Astrocyte (in vitro differentiated cells and primary cell): Measurements from ENCODE around the gene SV2C.

Experiments
- EZH2 ChIP-seq: IDR thresholded peaks from 2 replicates; pipeline ENCODE4 v1.6.1; 2012; ENCODE audit warnings: mild to moderate bottlenecking, low read length, inconsistent platforms; ENCODE audit not compliant: insufficient read depth
- TF ChIP-seq, protein P1 (sequence below): IDR thresholded peaks from 2 replicates; pipeline ENCODE4 v1.5.1; 2011; ENCODE audit warnings: low read depth, mild to moderate bottlenecking, inconsistent platforms, low read length, moderate library complexity; ENCODE audit not compliant: insufficient read depth

DNA sequence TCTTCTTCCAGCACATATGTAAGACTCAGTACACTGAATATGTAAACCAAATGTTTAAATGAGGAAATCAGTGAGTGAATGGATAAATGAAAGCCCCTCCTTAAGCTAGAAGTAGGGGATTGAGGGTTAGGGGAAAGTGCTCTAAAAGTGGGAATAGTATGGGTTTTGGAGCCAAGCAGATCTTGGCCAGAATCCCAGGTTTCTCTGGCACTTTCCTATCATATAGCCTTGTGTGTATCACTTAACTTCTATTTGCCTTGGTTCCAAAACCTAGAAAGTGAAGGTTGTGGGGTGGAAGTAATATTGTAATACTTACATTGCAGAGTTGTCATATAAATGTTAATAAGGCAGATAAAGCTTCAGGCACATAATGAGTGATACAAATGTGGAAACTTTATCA is 45.0 kb upstream of the SV2C start:
- TF ChIP-seq, protein P1, sequence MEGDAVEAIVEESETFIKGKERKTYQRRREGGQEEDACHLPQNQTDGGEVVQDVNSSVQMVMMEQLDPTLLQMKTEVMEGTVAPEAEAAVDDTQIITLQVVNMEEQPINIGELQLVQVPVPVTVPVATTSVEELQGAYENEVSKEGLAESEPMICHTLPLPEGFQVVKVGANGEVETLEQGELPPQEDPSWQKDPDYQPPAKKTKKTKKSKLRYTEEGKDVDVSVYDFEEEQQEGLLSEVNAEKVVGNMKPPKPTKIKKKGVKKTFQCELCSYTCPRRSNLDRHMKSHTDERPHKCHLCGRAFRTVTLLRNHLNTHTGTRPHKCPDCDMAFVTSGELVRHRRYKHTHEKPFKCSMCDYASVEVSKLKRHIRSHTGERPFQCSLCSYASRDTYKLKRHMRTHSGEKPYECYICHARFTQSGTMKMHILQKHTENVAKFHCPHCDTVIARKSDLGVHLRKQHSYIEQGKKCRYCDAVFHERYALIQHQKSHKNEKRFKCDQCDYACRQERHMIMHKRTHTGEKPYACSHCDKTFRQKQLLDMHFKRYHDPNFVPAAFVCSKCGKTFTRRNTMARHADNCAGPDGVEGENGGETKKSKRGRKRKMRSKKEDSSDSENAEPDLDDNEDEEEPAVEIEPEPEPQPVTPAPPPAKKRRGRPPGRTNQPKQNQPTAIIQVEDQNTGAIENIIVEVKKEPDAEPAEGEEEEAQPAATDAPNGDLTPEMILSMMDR: no peak
- TF ChIP-seq EZH2: no peak
